Neural cell (in vitro differentiated cells): ENCODE data around the gene CFAP68. TPM values are rescaled to one million over a fixed set of nuclear protein-coding genes. Genes with fewer than 3 reads are reported as not detected.
A peak's percentile ranks its signal among the peaks of the same experiment; 100 is the strongest.

Experiments used
- H2AFZ ChIP-seq: fragments of 200-600, 300-800 bp; sonication (generic), shearing (Covaris generic); 2 replicates; pipeline ENCODE4 v1.6.0; 2014; ENCODE audit warnings: low read depth, mild to moderate bottlenecking, antibody characterized with exemption, low read length, moderate library complexity
- H3F3A ChIP-seq: fragments of 200-600 bp; shearing (Covaris generic); 2 replicates; pipeline ENCODE4 v1.6.1; 2016; ENCODE audit warnings: mild to moderate bottlenecking, moderate library complexity, mixed read lengths, antibody characterized with exemption, low read length; ENCODE audit not compliant: insufficient read depth, poor library complexity, severe bottlenecking
- H3K27ac ChIP-seq: fragments of 200-600, 300-800 bp; sonication (generic), shearing (Covaris generic); 2 replicates; pipeline ENCODE4 v1.5.1; 2014; ENCODE audit warnings: mild to moderate bottlenecking, low read length, moderate library complexity
- H3K27me3 ChIP-seq: fragments of 300-800, 200-600 bp; sonication (generic), shearing (Covaris generic); 2 replicates; pipeline ENCODE4 v1.6.0; 2014; ENCODE audit warnings: mild to moderate bottlenecking, low read depth, low read length, moderate library complexity; ENCODE audit not compliant: insufficient read depth
- H3K36me3 ChIP-seq: fragments of 300-800, 200-600 bp; sonication (generic), shearing (Covaris generic); 2 replicates; pipeline ENCODE4 v1.5.1; 2014; ENCODE audit warnings: mild to moderate bottlenecking, antibody characterized with exemption, low read length, moderate library complexity; ENCODE audit not compliant: insufficient read depth
- H3K4me2 ChIP-seq: fragments of 300-800, 200-600 bp; sonication (generic), shearing (Covaris generic); 2 replicates; pipeline ENCODE4 v1.6.0; 2014; ENCODE audit warnings: mild to moderate bottlenecking, low read length
- H3K4me3 ChIP-seq: fragments of 300-800, 200-600 bp; sonication (generic), shearing (Covaris generic); 2 replicates; pipeline ENCODE4 v1.5.1; 2014; ENCODE audit warnings: mild to moderate bottlenecking, low read length, moderate library complexity
- H3K79me2 ChIP-seq: fragments of 200-600 bp; shearing (Covaris generic); replicated peaks from 2 replicates; pipeline ENCODE4 v1.6.0; 2014; ENCODE audit warnings: mild to moderate bottlenecking, low read length, moderate library complexity; ENCODE audit not compliant: insufficient read depth
- H3K9ac ChIP-seq: fragments of 300-800, 200-600 bp; sonication (generic), shearing (Covaris generic); 2 replicates; pipeline ENCODE4 v1.6.1; 2016; ENCODE audit warnings: mild to moderate bottlenecking, low read length, mixed read lengths
- H3K9me2 ChIP-seq: fragments of 200-600 bp; shearing (Covaris generic); 2 replicates; pipeline ENCODE4 v1.6.1; 2016; ENCODE audit warnings: mild to moderate bottlenecking, low read length, mixed read lengths; ENCODE audit not compliant: insufficient read depth
- H3K9me3 ChIP-seq: fragments of 200-600, 300-800 bp; sonication (generic), shearing (Covaris generic); 2 replicates; pipeline ENCODE4 v1.6.1; 2016; ENCODE audit warnings: mild to moderate bottlenecking, mixed run types, low read length, moderate library complexity, mixed read lengths
- H4K20me1 ChIP-seq: fragments of 200-600 bp; shearing (Covaris generic); 2 replicates; pipeline ENCODE4 v1.6.1; 2016; ENCODE audit warnings: mild to moderate bottlenecking, mixed run types; ENCODE audit not compliant: insufficient read depth
- CTCF ChIP-seq: fragments of 450-650 bp; IDR thresholded peaks from 2 replicates; pipeline ENCODE4 v1.5.1; 2014; ENCODE audit warnings: antibody characterized with exemption, mild to moderate bottlenecking, moderate library complexity; ENCODE audit not compliant: poor library complexity, severe bottlenecking
- EP300 ChIP-seq: fragments of 450-650 bp; conservative IDR thresholded peaks from 2 replicates; pipeline ENCODE4 v1.6.1; 2014; ENCODE audit warnings: antibody characterized with exemption, mild to moderate bottlenecking, moderate library complexity; ENCODE audit not compliant: poor library complexity, severe bottlenecking
- EZH2 ChIP-seq: fragments of 200-600, 300-800 bp; shearing (Covaris generic), sonication (generic); IDR thresholded peaks from 2 replicates; pipeline ENCODE4 v1.6.1; 2014; ENCODE audit warnings: antibody characterized with exemption, low read length, borderline replicate concordance, mild to moderate bottlenecking; ENCODE audit not compliant: insufficient read depth, poor library complexity, severe bottlenecking
- MXI1 ChIP-seq: fragments of 450-650 bp; conservative IDR thresholded peaks from 2 replicates; pipeline ENCODE4 v1.6.1; 2014; ENCODE audit warnings: antibody characterized with exemption, mild to moderate bottlenecking; ENCODE audit not compliant: poor library complexity, severe bottlenecking
- POLR2AphosphoS5 ChIP-seq: IDR thresholded peaks from 2 replicates; pipeline ENCODE4 v1.6.1; 2012
- RAD21 ChIP-seq: fragments of 450-650 bp; conservative IDR thresholded peaks from 2 replicates; pipeline ENCODE4 v1.6.1; 2014; ENCODE audit warnings: antibody characterized with exemption, mild to moderate bottlenecking, moderate library complexity
- REST ChIP-seq: IDR thresholded peaks from 2 replicates; pipeline ENCODE4 v1.6.1; 2012; ENCODE audit warnings: borderline replicate concordance
- SMC3 ChIP-seq: fragments of 450-650 bp; conservative IDR thresholded peaks from 2 replicates; pipeline ENCODE4 v1.6.1; 2014; ENCODE audit warnings: antibody characterized with exemption, mild to moderate bottlenecking, moderate library complexity; ENCODE audit not compliant: poor library complexity
- TAF1 ChIP-seq: IDR thresholded peaks from 2 replicates; pipeline ENCODE4 v1.6.1; 2012; ENCODE audit warnings: low read depth
- polyA minus RNA-seq: library from RNA; depleted of rRNA, polyadenylated mRNA; stranded (reverse); fragments of >200 nt; gene quantifications from 2 replicates; pipeline ENCODE4 v1.2.3, GENCODE V29; 2014
- polyA plus RNA-seq: library from polyadenylated mRNA; depleted of rRNA; stranded (reverse); fragments of >200 nt; gene quantifications from 2 replicates; pipeline ENCODE4 v1.2.3, GENCODE V29; 2014

CFAP68 gene
- polyA plus RNA-seq (22.0 and 28.1 TPM in 2 replicates), polyA minus RNA-seq (8.1 and 10.7 TPM in 2 replicates)

GRCh38 chr11:111878849-111879636 lies at the start of gene CFAP68, which contains the start of gene FDXACB1:
Gene CFAP68 (plus strand): TSS chr11:111879541. CDS start chr11:111879561, 20 bp downstream.
Gene FDXACB1 (minus strand): TSS chr11:111879165. CDS start chr11:111879132, 33 bp downstream.
- Histone ChIP-seq H3K27me3 (no peaks in the 10 kb centered on the region), H3K9me2 (no peaks in the 10 kb centered on the region), H3K9ac (peak within 1 kb of the TSS; percentile 91), H3K4me2 (peak within 1 kb of the TSS; percentile 93), H3F3A (peaks cover 6% of the 10 kb centered on the region), H3K4me3 (peak within 1 kb of the TSS; percentile 88), H3K27ac (peak within 1 kb of the TSS; percentile 97), H3K36me3 (no peaks in the 10 kb centered on the region), H2AFZ (peak within 1 kb of the TSS; percentile 78), H3K79me2 (no peaks in the 10 kb centered on the region), H3K9me3 (no peaks in the 10 kb centered on the region), H4K20me1 (no peaks in the 10 kb centered on the region)
- TF ChIP-seq EZH2, result no peak
- TF ChIP-seq MXI1, result peak; percentile 95
- peak; percentile 83 for TF ChIP-seq POLR2AphosphoS5
- peak; percentile 94 for TF ChIP-seq EP300
- peak; percentile 85 for TF ChIP-seq RAD21
- TF ChIP-seq CTCF, result peak; percentile 99
- TF ChIP-seq REST, result peak; percentile 85
- TF ChIP-seq SMC3, result peak; percentile 79
- TF ChIP-seq TAF1, result peak; percentile 88

- Histone ChIP-seq H3K9me2 (no peaks in the 10 kb centered on the region), H3K4me3 (no peak overlapping the region), H3K9ac (no peak overlapping the region), H3F3A (no peaks in the 10 kb centered on the region), H3K79me2 (no peaks in the 10 kb centered on the region), H3K27ac (no peak overlapping the region), H3K36me3 (no peaks in the 10 kb centered on the region), H3K4me2 (no peak overlapping the region), H2AFZ (no peak overlapping the region), H4K20me1 (no peaks in the 10 kb centered on the region), H3K27me3 (no peaks in the 10 kb centered on the region), H3K9me3 (no peaks in the 10 kb centered on the region)
- TF ChIP-seq RAD21, result no peak
- TF ChIP-seq REST, result no peak
- TF ChIP-seq CTCF, result no peak
- no peak for TF ChIP-seq TAF1
- no peak for TF ChIP-seq EP300
- TF ChIP-seq EZH2, result no peak
- no peak for TF ChIP-seq SMC3
- TF ChIP-seq MXI1, result no peak
These were observed 45.8 kb upstream of the CFAP68 start for GRCh38 chr11:111833524-111833923.
